Epithelial cell of esophagus (primary cell): ENCODE data around the gene SYCP2.

Experiments
- DNase-seq: peaks from one replicate; pipeline ENCODE4 v3.0.0; 2010; ENCODE audit warnings: low read depth
- H3K4me3 ChIP-seq: 2 replicates; pipeline ENCODE4 v1.5.1; 2011; ENCODE audit warnings: mild to moderate bottlenecking, low read length, control low read depth
- TF ChIP-seq, protein P1 (sequence below): IDR thresholded peaks from 2 replicates; pipeline ENCODE4 v1.5.1; 2011; ENCODE audit warnings: low read depth, mild to moderate bottlenecking, low read length, control low read depth, inconsistent platforms; ENCODE audit not compliant: insufficient read depth; ENCODE audit errors: missing control alignments

SYCP2 gene

DNA sequence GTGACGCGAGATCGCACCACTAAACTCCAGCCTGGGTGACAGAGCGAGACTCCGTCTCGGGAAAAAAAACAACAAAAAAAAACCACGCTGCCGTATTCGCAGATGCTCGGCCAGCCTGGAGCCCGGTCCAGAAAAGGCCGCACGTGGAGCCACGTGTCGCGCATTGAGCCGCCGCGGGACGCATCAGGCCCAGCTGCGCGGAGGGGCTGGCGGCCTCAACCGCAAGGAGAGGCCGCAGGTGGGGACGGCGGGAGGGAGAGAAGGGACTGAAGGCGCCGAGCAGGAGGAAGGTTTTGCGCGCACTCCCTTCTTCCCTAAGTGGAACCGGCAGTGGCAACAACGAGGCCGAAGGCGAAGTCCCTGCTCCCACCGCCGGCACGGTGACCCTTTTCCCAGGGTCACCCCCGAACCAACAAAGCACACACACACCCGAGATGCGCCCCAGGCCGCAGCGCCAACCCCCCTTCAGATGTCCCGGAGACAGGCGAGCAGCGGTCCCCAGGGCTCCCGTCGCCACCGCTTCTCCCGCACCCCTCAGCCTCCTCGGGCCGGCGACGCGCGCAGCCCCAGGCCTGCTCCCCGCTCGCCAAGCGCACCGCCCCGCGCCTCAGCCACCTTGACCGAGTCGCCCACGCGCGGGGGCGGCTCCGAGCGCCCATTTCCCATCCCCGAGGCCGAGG lies 681 bp downstream of the SYCP2 start:
- no peak for DNase-seq
- H3K4me3 ChIP-seq: no peak overlapping the region
- TF ChIP-seq, protein P1, sequence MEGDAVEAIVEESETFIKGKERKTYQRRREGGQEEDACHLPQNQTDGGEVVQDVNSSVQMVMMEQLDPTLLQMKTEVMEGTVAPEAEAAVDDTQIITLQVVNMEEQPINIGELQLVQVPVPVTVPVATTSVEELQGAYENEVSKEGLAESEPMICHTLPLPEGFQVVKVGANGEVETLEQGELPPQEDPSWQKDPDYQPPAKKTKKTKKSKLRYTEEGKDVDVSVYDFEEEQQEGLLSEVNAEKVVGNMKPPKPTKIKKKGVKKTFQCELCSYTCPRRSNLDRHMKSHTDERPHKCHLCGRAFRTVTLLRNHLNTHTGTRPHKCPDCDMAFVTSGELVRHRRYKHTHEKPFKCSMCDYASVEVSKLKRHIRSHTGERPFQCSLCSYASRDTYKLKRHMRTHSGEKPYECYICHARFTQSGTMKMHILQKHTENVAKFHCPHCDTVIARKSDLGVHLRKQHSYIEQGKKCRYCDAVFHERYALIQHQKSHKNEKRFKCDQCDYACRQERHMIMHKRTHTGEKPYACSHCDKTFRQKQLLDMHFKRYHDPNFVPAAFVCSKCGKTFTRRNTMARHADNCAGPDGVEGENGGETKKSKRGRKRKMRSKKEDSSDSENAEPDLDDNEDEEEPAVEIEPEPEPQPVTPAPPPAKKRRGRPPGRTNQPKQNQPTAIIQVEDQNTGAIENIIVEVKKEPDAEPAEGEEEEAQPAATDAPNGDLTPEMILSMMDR: no peak

DNA sequence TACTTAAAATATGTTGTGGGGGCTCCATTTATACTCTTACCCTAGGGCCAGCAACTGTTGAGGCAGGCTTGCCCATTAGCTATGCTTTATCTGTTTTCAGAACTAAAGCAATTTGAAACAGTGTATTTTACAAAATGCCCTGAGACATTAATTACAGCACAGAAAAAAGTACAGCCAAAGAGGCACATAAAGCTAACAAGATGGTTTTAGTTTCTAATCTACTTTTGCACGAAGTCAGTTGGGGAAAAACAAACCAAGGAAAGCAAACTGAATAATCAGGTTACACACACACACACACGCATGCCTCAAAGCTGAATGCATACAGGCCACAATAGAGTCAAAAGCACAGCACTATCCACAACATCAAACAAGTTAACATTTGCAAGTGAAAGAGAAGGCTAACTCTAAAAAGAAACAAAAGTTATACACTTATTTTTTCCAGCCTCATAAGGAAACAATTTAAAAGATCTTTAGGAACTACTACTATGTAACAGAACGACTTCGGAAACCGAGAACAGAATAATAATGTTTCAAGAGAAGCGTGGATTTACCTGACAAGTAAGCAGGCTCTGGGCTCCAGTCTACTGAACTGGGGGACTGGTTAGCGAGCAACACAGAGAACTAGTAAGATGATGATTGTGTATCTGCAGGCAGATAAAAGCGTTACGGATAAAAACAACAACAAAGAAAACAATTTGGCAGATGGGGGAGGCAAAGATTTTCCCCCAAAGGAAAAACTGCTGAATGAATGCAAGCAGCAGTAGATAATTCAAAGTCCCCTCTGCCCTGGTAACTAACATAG lies 1.7 kb downstream of the SYCP2 start:
- DNase-seq: no peak
- no peak overlapping the region for H3K4me3 ChIP-seq

DNA sequence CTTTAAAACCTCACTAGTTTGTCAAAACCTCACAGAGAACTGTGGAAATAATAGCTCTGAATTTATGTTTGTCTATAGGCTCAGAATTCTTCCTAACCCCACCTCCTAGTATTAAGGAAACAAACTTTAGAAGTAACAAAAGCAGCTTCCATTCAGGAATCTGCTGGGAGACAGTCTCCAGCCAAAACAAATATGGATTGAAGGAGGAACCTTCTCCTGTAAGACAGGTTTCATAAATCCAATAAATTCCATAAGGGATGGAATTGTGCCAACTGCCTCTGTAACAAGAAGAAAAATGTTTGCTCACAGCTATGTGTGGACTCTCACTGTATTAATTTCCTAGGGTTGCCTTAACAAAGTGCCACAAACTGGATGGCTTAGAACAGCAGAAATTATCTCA lies 7.5 kb downstream of the SYCP2 start:
- no peak overlapping the region for H3K4me3 ChIP-seq
- TF ChIP-seq, protein P1: no peak
- DNase-seq: peak; percentile 28

More for the DNA sequence above, 1.7 kb downstream of the SYCP2 start:
- TF ChIP-seq, protein P1: no peak

DNA sequence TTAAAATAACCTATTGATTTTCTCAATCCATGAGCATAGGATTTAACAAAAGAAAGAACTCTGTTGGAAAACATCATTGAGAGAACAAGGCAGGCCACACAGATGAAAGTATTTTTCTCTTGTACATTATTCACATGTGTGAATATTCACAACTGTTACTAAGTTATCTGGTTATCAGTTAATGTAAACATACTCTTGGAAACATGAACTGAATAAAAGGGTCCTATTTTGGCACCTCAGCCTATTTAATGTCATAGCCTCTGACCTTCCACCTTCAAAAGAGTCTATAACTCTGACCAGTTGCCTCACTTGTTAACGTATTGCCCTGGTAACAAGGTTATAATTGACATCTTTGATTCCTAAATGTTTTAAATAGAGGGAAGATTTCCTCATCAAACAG lies 8.1 kb downstream of the SYCP2 start:
- H3K4me3 ChIP-seq: no peak overlapping the region
- no peak for DNase-seq
- TF ChIP-seq, protein P1: no peak

DNA sequence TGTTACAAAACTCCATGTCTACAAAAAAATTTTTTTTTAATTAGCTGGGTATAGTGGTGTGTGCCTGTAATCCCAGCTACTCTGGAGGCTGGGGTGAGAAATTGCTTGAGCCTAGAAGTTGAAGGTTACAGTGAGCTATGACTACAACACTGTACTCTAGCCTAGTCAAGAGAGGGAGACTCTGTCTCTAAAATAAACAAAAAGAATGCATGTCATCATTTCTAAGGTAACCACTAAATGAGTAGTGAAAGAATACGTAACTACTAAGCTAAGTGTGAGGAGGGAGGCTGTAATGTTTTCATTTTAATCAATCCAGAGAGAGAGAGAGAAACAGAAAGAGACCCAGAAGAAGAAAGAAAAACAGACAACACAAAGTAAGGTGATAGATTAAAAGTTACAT lies 9.9 kb downstream of the SYCP2 start:
- TF ChIP-seq, protein P1: no peak
- no peak for DNase-seq
- no peak overlapping the region for H3K4me3 ChIP-seq

DNA sequence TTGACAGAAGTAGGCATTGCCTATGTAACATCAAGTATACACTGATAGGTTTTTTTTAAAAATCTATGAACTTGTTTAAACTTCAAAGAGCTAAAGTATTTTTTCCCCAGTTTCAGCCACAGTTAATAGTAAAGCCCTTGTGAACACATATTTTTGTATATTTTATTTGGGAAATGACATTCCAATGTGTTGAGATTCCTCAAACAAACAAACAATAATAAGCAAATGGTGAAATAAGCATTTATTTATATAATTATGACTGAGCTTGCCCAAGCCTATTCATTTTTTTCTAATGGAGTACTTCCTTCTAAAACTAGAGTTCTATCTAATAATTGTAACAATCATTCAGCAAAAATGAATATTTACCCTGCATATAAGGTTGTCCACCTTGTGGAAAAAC lies 12.5 kb downstream of the SYCP2 start:
- H3K4me3 ChIP-seq: no peak overlapping the region
- TF ChIP-seq, protein P1: no peak
- no peak for DNase-seq

DNA sequence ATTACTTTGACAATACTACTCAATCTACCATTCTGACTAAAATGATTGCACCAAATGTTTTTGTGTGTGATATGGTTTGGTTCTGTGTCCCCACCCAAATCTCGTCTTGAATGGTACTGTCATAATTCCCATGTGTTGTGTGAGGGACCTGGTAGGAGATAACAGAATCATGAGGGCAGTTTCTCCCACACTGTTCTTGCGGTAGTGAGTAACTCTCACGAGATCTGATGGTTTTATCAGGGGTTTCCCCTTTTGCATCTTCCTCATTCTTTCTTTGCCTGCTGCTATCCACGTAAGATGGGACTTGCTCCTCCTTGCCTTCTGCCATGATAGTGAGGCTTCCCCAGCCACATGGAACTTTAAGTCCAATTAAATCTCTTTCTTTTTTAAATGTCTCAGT lies 20.8 kb downstream of the SYCP2 start:
- DNase-seq: no peak
- no peak overlapping the region for H3K4me3 ChIP-seq
- TF ChIP-seq, protein P1: no peak
